HS-5 (cell line): ENCODE data around the gene BAMBI.

Experiments used
- DNase-seq: peaks from one replicate; pipeline ENCODE4 v3.0.0-alpha.2; 2012; ENCODE audit warnings: low read depth

The BAMBI gene

GRCh38 chr10:28705472-28705871 is 28.2 kb downstream of the BAMBI start:
- DNase-seq: no peak

GRCh38 chr10:28709001-28709710 is 31.8 kb downstream of the BAMBI start:
- no peak for DNase-seq

DNA sequence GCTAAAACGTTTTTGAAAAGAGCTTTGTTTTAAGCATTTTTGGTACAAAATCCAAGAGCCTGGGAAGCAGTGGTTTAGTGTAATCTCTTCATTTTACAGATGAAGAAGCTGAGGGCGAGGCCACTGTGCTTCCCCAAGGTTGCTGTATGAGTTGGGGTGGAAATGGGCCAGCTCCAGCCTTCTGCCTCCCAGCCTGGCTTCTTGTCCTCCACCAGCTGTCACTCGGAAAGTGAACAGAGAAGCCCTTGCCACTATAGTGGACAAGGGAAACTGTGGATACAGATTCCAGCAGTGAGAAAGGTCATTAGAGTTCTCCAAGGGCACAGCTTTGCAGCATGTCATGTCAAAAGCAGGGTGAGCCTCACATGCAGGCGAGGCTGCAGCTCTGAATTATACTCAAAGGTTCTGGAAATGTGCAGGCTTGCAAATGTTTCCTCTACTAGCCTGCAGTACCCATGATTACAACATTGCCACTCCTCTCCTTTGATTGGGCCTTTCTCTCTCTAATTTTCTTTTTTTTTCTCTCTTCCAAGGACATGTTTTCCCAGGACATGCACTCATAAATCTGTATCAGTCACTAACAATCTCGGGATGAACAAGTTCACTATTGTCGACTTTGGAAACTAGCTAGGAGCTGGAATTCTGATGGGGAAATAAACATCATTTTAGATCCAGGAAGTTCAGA is 33.0 kb downstream of the BAMBI start:
- no peak for DNase-seq

DNA sequence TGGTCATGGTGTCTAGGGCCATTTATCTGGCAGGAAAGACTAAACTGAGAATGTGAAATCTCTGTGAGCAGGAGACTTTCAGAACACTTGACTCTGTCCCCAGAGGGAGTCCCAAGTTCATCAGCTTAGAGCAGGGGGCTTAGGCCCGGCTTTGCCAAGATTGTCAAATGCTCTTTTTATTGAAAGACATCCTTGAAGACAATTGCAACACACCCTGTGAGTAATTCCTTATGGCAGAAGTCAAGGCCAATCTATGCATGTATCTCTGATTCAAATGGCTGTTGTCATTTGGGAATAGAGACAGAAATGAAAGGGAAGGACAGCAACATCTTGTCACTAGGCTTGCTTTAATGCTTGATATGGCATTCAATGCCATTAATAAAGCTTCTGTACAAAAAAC is 33.7 kb downstream of the BAMBI start:
- no peak for DNase-seq

- no peak for DNase-seq
These were observed 34.5 kb downstream of the BAMBI start for GRCh38 chr10:28711776-28712175.

GRCh38 chr10:28713626-28714352 is 36.5 kb downstream of the BAMBI start:
- no peak for DNase-seq

DNA sequence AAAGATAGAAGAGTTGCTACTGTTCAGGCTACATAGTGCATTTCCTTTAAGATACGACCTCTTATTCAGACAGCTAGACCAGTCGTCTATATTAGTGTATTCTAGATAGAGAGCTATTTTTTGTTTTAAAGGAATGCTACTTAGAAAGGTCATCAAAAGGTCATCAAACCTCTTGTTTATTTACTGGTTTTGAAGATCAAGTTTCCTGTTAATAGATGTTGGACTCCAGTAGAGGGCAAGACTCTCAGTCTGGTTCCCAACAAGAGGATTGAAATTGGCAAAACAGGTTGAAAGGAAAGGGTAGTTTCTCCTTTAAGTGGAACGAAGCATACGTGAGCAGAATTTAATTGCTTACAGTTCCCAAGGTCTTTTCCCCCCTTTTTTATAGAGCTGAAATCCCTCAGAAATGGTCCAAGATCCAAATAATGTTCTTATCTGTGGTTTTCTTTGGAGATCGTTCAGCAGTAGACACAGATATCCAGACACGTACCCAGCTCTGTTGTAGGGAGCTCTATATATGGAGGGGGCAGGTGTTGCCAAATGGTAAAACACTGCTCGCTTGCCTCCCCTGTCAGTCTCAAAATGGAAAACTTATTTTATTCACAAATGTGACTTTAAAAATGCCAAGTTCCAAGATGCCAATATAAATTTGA is 37.2 kb downstream of the BAMBI start:
- DNase-seq: no peak

- no peak for DNase-seq
These were observed 37.9 kb downstream of the BAMBI start for GRCh38 chr10:28715246-28715645.

- no peak for DNase-seq
These were observed 38.4 kb downstream of the BAMBI start for GRCh38 chr10:28715757-28716156.

- DNase-seq: no peak
These were observed 39.4 kb downstream of the BAMBI start for GRCh38 chr10:28716748-28717147.

DNA sequence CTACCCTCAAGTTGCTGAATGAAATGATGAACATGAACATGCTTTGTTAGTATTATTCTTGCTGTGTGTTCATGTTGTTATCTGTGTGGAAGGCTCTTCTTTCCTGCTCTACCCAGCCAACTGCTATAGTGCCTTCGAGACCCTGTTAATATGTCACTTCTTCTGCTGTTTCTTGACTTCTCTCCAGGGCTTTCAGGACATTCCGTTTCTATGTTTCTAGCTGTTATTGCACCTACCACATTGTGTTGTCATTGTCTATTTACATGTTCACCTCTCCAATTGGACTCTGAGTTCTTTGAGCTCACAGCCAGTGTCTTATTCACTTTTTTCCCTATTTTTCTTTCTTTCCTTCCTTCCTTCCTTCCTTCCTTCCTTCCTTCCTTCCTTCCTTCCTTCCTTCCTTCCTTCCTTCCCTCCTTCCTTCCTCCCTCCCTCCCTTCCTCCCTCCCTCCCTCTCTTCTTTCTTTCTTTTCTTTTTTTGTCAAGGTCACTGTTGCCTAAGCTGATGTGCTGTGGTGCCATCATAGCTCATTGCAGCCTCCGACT is 40.4 kb downstream of the BAMBI start:
- no peak for DNase-seq

- DNase-seq: peak; percentile 18
These were observed 42.6 kb downstream of the BAMBI start for GRCh38 chr10:28719789-28720436.

DNA sequence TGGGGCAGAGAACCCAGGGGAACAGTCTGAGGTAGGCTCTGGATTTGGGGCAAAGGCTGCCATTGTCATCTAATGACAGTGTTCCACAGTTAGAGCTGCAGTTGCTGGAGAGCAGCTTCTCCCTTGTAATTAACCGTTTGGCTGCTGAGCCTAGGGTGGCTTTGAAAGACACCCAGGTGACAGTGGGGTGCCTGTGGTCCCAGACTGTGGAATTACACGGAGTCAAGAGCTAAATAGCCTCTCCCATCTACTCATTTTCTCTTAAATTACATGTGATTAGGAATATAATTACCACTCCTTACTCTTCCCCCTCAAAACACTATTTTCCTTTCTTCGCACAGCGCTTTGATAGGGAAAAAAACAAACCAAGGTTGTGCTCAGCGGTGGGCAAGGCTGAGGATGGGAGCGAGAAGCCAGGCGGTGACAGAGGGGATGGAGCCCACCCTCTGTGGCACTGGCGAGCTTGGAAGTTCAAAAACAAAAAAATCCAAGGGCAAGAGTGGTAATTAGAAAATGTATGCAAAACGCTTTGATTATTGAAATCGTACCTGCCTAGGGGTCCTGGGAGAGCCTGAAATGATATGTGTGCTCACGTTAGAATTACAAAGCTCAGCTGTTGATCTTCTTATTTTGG is 44.1 kb downstream of the BAMBI start:
- no peak for DNase-seq

DNA sequence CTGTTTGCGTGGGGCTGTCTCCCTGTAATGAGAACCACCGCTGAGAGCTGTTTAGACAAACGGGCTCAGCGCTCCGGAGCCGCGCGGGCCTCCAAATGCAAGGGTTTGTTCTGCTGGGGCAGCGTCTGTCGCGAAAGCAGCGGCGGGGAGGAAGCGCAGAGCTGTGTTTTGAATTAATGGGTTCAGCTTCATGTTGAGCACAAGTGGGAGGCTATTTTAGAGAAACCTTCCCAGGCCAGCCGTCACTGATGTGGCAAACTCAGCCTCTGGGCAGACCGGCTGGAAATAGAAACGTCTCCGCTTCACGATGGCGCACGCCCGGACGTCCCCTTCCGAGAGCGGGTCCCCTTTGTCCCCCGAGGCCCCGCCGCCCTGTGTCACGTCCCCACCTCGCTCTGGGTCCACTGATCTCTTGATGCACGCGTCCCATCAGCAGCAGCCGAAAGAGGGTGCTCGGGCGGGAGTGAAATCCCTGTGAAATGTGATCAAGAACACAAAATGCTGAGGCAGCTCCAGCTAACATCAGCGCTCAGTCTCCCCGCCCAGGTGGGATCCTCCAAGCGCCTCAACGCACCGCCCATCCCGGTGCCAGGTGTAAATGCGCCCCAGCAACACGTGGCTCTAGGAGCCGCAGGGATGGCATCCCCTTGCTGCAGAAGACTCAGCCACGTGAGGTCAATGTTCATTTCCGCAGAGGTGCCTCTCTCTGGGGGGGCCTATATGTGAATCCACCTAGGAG is 44.9 kb downstream of the BAMBI start:
- DNase-seq: no peak

DNA sequence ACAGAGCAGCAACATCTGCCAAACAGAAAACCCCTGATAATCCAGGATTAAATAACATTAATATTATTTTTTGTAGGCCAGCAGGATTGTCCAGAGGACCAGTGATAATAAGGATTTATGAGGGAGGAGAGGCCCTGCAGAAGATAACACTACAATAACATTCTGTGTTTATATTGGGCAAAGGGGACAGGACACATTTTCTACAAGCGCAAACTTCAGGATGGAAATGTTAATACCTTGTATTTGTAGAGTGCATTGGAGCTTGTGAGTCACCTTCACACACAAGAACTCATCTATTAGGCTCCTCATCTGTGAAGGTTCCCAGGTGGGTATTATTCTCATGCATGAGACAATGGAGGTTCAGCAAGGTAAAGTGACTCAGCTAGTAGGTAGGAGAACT is 51.0 kb downstream of the BAMBI start:
- no peak for DNase-seq

DNA sequence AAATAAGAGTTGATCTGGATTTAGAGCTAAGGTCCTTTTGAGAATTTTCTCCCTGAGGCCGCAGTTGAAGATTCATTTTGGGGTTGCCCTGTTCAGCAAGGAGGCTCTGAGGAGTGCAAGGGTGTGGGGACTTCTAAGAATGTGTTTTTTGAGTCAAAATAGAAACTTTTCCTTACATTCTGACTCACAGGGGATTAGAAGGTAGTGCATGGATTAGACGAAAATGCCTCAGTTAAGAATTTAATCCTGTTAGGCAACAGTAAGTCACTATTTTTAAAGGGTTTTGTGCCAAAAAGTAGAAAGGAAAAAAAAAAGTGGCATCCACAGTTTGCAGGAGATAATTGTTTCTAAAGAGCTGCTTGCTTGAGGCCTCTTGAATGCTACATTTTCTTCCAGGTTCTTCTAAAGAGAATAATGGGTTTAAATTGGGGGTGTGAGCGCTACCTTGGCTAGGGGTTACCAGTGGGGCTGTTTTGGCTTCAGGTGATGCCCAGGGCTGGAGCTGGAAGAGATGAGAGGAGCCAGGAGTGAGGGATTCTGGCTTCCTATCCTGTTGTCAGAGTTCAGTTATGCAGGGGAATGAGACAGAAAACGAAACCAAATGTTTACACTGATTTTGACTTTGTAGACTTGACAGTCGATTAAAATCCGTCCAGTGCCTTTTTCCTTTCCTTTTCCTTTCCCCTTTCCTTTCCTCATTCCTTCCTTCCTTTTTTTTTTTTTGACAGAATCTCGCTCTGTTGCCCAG is 52.9 kb downstream of the BAMBI start:
- no peak for DNase-seq

DNA sequence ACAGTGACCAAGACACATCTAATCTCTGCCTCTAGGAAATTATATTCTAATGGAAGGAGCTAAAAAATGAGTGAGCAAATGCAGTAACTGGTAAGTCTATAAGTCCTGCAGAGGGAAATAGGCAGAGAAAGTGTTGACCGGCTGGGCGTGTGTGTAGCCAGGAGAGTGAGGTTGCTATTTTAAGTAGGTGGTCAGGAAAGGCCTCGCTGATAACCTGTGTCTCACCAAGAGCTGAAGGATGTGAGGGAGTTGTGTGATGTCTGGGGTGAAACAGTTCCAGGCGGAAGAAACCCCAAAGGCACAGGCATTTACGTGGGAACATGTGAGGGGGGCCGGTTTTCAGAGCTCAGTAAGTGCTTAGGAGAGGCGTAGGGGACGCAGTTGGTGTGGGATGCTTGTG is 54.8 kb downstream of the BAMBI start:
- no peak for DNase-seq
